WTC11 (cell line): ENCODE measurements around the gene CELF2. TPM values are rescaled to one million over a fixed set of nuclear protein-coding genes. Genes with fewer than 3 reads are reported as not detected.

ENCODE experiments used
- ATAC-seq: fragments of 200-7000 bp; cut with Tn5 transposase; 2 replicates; pipeline ENCODE4 v1.10.0; 2021; ENCODE audit warnings: mild to moderate bottlenecking, moderate library complexity
- CTCF ChIA-PET: fragments of 300-600 bp; sonication (Branson Sonifier 250); formaldehyde crosslinking; loops from one replicate; lab custom pipeline; 2021; ENCODE audit warnings: antibody characterized with exemption; lab: Charles Lee
- POLR2A ChIA-PET: fragments of 350-600 bp; sonication (Branson Sonifier 250); formaldehyde crosslinking; loops from one replicate; lab custom pipeline; 2021; ENCODE audit warnings: antibody characterized with exemption; lab: Charles Lee
- DNase-seq: peaks from one replicate; pipeline ENCODE4 v3.0.0; 2021; ENCODE audit warnings: low spot score
- H3K27ac Mint-ChIP-seq: 2 replicates; pipeline ENCODE4 v1.8.0; 2021; ENCODE audit warnings: mixed read lengths
- H3K27me3 Mint-ChIP-seq: 2 replicates; pipeline ENCODE4 v1.8.0; 2021; ENCODE audit warnings: low read depth, mild to moderate bottlenecking, moderate library complexity, mixed read lengths
- H3K36me3 Mint-ChIP-seq: 2 replicates; pipeline ENCODE4 v1.8.0; 2021; ENCODE audit warnings: mixed read lengths
- H3K4me1 Mint-ChIP-seq: 2 replicates; pipeline ENCODE4 v1.8.0; 2022; ENCODE audit warnings: mixed read lengths
- H3K4me3 Mint-ChIP-seq: 2 replicates; pipeline ENCODE4 v1.8.0; 2021; ENCODE audit warnings: mild to moderate bottlenecking, moderate library complexity, mixed read lengths
- H3K9me3 Mint-ChIP-seq: 2 replicates; pipeline ENCODE4 v1.8.0; 2021; ENCODE audit warnings: mixed read lengths
- ATF1 ChIP-seq: sonication (generic); formaldehyde crosslinking; IDR thresholded peaks from 2 replicates; pipeline ENCODE4 v1.8.1; 2023; ENCODE audit warnings: mild to moderate bottlenecking, moderate library complexity, missing genetic modification reagents
- CREM ChIP-seq: sonication (generic); formaldehyde crosslinking; IDR thresholded peaks from 2 replicates; pipeline ENCODE4 v1.8.1; 2022; ENCODE audit warnings: mild to moderate bottlenecking, missing genetic modification reagents, moderate library complexity
- ELF4 ChIP-seq: sonication (generic); formaldehyde crosslinking; IDR thresholded peaks from 2 replicates; pipeline ENCODE4 v1.8.1; 2022; ENCODE audit warnings: low read depth, mild to moderate bottlenecking, moderate library complexity, missing genetic modification reagents
- ETV6 ChIP-seq: sonication (generic); formaldehyde crosslinking; IDR thresholded peaks from 2 replicates; pipeline ENCODE4 v1.8.1; 2022; ENCODE audit warnings: mild to moderate bottlenecking, missing genetic modification reagents
- FOXJ3 ChIP-seq: sonication (generic); formaldehyde crosslinking; IDR thresholded peaks from 2 replicates; pipeline ENCODE4 v1.9.0; 2021; ENCODE audit warnings: missing genetic modification reagents, mild to moderate bottlenecking, borderline replicate concordance
- GTF2I ChIP-seq: fragments of 250-450 bp; sonication (Bioruptor Pico); conservative IDR thresholded peaks from 2 replicates; pipeline ENCODE4 v1.4.0; 2021; ENCODE audit warnings: mild to moderate bottlenecking
- HMGA2 ChIP-seq: fragments of 250-450 bp; sonication (Bioruptor Pico); IDR thresholded peaks from 2 replicates; pipeline ENCODE4 v1.4.0; 2021; ENCODE audit warnings: mild to moderate bottlenecking, moderate library complexity
- JUN ChIP-seq: sonication (generic); formaldehyde crosslinking; IDR thresholded peaks from 2 replicates; pipeline ENCODE4 v1.8.0; 2023; ENCODE audit warnings: mild to moderate bottlenecking, missing genetic modification reagents
- KAT7 ChIP-seq: sonication (generic); formaldehyde crosslinking; IDR thresholded peaks from 2 replicates; pipeline ENCODE4 v1.8.1; 2023; ENCODE audit warnings: missing genetic modification reagents, mild to moderate bottlenecking, borderline replicate concordance
- MYBL2 ChIP-seq: sonication (generic); formaldehyde crosslinking; IDR thresholded peaks from 2 replicates; pipeline ENCODE4 v1.8.1; 2023; ENCODE audit warnings: mild to moderate bottlenecking, moderate library complexity, missing genetic modification reagents
- NR1H2 ChIP-seq: sonication (generic); formaldehyde crosslinking; IDR thresholded peaks from 2 replicates; pipeline ENCODE4 v1.9.0; 2021; ENCODE audit warnings: mild to moderate bottlenecking, moderate library complexity, missing genetic modification reagents
- SMAD3 ChIP-seq: sonication (generic); formaldehyde crosslinking; IDR thresholded peaks from 2 replicates; pipeline ENCODE4 v1.8.0; 2022; ENCODE audit warnings: missing genetic modification reagents, mild to moderate bottlenecking, borderline replicate concordance
- SP1 ChIP-seq: sonication (generic); formaldehyde crosslinking; conservative IDR thresholded peaks from 2 replicates; pipeline ENCODE4 v1.8.1; 2022; ENCODE audit warnings: missing genetic modification reagents
- ZMAT4 ChIP-seq: fragments of 250-450 bp; sonication (Bioruptor Pico); IDR thresholded peaks from 2 replicates; pipeline ENCODE4 v1.9.0; 2021; ENCODE audit warnings: mild to moderate bottlenecking
- ZNF121 ChIP-seq: sonication (generic); formaldehyde crosslinking; IDR thresholded peaks from 2 replicates; pipeline ENCODE4 v1.8.0; 2023; ENCODE audit warnings: missing genetic modification reagents
- ZNF317 ChIP-seq: sonication (generic); formaldehyde crosslinking; IDR thresholded peaks from 2 replicates; pipeline ENCODE4 v1.8.1; 2023; ENCODE audit warnings: low read depth, mild to moderate bottlenecking, moderate library complexity, missing genetic modification reagents, borderline replicate concordance
- ZNF416 ChIP-seq: fragments of 250-450 bp; sonication (Bioruptor Pico); IDR thresholded peaks from 2 replicates; pipeline ENCODE4 v1.9.0; 2021; ENCODE audit warnings: mild to moderate bottlenecking, inconsistent platforms
- ZNF423 ChIP-seq: fragments of 250-450 bp; sonication (Bioruptor Pico); IDR thresholded peaks from 2 replicates; pipeline ENCODE4 v2.1.2; 2022; ENCODE audit warnings: mild to moderate bottlenecking, moderate library complexity
- total RNA-seq: library from RNA; stranded (reverse); gene quantifications from 3 replicates; pipeline ENCODE4 v1.2.3, GENCODE V29; 2021
- TF ChIP-seq, protein P1 (sequence below): sonication (generic); formaldehyde crosslinking; conservative IDR thresholded peaks from 2 replicates; pipeline ENCODE4 v1.8.1; 2022; ENCODE audit warnings: mild to moderate bottlenecking, missing genetic modification reagents
- TF ChIP-seq, protein P2 (sequence below): sonication (generic); formaldehyde crosslinking; IDR thresholded peaks from 2 replicates; pipeline ENCODE4 v1.8.0; 2023; ENCODE audit warnings: missing genetic modification reagents, mild to moderate bottlenecking, borderline replicate concordance
- TF ChIP-seq, protein P3 (sequence below): sonication (generic); formaldehyde crosslinking; IDR thresholded peaks from 2 replicates; pipeline ENCODE4 v1.8.1; 2022; ENCODE audit warnings: low read depth, mild to moderate bottlenecking, moderate library complexity, missing genetic modification reagents, borderline replicate concordance
- TF ChIP-seq, protein P4 (sequence below): sonication (generic); formaldehyde crosslinking; IDR thresholded peaks from 2 replicates; pipeline ENCODE4 v1.8.0; 2022; ENCODE audit warnings: mild to moderate bottlenecking, missing genetic modification reagents
- TF ChIP-seq, protein P5 (sequence below): fragments of 250-450 bp; sonication (Bioruptor Pico); IDR thresholded peaks from 2 replicates; pipeline ENCODE4 v1.8.0; 2021; ENCODE audit warnings: mild to moderate bottlenecking

Gene CELF2
- total RNA-seq, 1 experiment from 2014 or later: 24.6 TPM

- CTCF ChIA-PET: no interaction called here
These were observed 218.1 kb downstream of the CELF2 start for GRCh38 chr10:11235771-11236170.

DNA sequence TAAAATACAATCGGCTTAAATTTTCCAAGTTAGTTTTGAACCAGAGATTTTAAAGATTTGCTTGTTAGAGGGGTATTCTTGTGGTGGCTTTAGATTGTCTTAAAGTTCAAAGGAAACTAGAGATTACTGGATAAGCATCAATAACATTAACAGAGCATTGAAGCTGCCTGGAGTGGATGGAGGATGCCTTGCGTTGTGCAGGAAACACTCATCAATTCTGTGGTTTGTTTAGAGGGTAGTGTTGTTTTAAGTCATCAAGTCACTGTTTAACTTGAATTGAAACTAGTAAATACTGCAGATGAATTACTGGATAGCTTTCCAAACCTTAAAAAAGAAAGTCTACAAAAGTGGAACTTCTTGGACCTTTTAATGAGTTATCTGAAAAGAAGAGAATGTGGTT lies 218.6 kb downstream of the CELF2 start:
- Mint-ChIP-seq H3K9me3 (no peaks in the 10 kb centered on the region), H3K4me1 (peaks cover 9% of the 10 kb centered on the region), H3K36me3 (no peaks in the 10 kb centered on the region), H3K4me3 (no peak overlapping the region), H3K27ac (no peak overlapping the region), H3K27me3 (no peaks in the 10 kb centered on the region)
- CTCF ChIA-PET: no interaction called here
- ATAC-seq (no peak), DNase-seq (no peak)
- POLR2A ChIA-PET: no interaction called here
- TF ChIP-seq MYBL2 (CRISPR knock-in tag) (no peak), NR1H2 (CRISPR knock-in tag) (no peak)
- TF ChIP-seq, protein P1, sequence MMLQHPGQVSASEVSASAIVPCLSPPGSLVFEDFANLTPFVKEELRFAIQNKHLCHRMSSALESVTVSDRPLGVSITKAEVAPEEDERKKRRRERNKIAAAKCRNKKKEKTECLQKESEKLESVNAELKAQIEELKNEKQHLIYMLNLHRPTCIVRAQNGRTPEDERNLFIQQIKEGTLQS: no peak

More at GRCh38 chr10:11235771-11236170, 218.1 kb downstream of the CELF2 start:
- TF ChIP-seq KAT7 (CRISPR knock-in tag) (no peak), ZNF317 (CRISPR knock-in tag) (no peak), ZNF423 (CRISPR knock-in tag) (no peak), MYBL2 (CRISPR knock-in tag) (no peak)
- TF ChIP-seq, protein P2, sequence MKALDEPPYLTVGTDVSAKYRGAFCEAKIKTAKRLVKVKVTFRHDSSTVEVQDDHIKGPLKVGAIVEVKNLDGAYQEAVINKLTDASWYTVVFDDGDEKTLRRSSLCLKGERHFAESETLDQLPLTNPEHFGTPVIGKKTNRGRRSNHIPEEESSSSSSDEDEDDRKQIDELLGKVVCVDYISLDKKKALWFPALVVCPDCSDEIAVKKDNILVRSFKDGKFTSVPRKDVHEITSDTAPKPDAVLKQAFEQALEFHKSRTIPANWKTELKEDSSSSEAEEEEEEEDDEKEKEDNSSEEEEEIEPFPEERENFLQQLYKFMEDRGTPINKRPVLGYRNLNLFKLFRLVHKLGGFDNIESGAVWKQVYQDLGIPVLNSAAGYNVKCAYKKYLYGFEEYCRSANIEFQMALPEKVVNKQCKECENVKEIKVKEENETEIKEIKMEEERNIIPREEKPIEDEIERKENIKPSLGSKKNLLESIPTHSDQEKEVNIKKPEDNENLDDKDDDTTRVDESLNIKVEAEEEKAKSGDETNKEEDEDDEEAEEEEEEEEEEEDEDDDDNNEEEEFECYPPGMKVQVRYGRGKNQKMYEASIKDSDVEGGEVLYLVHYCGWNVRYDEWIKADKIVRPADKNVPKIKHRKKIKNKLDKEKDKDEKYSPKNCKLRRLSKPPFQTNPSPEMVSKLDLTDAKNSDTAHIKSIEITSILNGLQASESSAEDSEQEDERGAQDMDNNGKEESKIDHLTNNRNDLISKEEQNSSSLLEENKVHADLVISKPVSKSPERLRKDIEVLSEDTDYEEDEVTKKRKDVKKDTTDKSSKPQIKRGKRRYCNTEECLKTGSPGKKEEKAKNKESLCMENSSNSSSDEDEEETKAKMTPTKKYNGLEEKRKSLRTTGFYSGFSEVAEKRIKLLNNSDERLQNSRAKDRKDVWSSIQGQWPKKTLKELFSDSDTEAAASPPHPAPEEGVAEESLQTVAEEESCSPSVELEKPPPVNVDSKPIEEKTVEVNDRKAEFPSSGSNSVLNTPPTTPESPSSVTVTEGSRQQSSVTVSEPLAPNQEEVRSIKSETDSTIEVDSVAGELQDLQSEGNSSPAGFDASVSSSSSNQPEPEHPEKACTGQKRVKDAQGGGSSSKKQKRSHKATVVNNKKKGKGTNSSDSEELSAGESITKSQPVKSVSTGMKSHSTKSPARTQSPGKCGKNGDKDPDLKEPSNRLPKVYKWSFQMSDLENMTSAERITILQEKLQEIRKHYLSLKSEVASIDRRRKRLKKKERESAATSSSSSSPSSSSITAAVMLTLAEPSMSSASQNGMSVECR (CRISPR knock-in tag): no peak
- TF ChIP-seq, all 79 proteins: peak for 0
- Mint-ChIP-seq H3K4me3 (no peak overlapping the region), H3K4me1 (peaks cover 12% of the 10 kb centered on the region), H3K27me3 (no peaks in the 10 kb centered on the region), H3K36me3 (no peaks in the 10 kb centered on the region), H3K27ac (no peak overlapping the region), H3K9me3 (no peaks in the 10 kb centered on the region)
- ATAC-seq (no peak), DNase-seq (no peak)
- POLR2A ChIA-PET: no interaction called here

DNA sequence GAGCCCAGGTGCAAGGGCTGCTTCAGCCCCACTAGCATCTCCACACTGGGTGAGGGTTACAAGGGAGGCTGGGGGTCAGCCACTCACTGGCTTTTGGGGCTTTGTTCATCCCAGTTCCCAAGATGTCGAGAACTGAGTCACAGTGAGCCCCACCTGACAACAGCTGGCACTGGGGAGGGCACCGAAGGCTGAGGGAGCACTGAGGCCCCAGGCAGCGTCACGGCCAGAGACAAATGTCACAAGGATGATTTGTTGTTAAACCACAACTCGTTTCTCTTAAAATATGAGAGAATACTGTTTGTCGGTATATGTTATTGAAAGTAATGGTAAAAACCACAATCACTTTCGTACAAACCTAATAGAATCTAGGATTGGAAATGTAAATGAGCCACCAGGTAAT lies 219.9 kb downstream of the CELF2 start:
- H3K27me3 Mint-ChIP-seq: no peaks in the 10 kb centered on the region
- CTCF ChIA-PET: no interaction called here
- DNase-seq (no peak), ATAC-seq (no peak)
- H3K9me3 Mint-ChIP-seq: no peaks in the 10 kb centered on the region
- TF ChIP-seq CREM (CRISPR knock-in tag) (no peak), ELF4 (CRISPR knock-in tag) (no peak), SMAD3 (no peak), HMGA2 (no peak), SP1 (CRISPR knock-in tag) (no peak), ETV6 (CRISPR knock-in tag) (no peak), ZNF423 (CRISPR knock-in tag) (no peak), GTF2I (CRISPR knock-in tag) (no peak), FOXJ3 (no peak), ZNF317 (CRISPR knock-in tag) (no peak), ZNF416 (CRISPR knock-in tag) (no peak), ATF1 (CRISPR knock-in tag) (no peak), JUN (no peak), ZNF121 (CRISPR knock-in tag) (no peak), ZMAT4 (CRISPR knock-in tag) (no peak)
- TF ChIP-seq, protein P3, sequence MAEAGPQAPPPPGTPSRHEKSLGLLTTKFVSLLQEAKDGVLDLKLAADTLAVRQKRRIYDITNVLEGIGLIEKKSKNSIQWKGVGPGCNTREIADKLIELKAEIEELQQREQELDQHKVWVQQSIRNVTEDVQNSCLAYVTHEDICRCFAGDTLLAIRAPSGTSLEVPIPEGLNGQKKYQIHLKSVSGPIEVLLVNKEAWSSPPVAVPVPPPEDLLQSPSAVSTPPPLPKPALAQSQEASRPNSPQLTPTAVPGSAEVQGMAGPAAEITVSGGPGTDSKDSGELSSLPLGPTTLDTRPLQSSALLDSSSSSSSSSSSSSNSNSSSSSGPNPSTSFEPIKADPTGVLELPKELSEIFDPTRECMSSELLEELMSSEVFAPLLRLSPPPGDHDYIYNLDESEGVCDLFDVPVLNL (CRISPR knock-in tag): no peak
- TF ChIP-seq, protein P4, sequence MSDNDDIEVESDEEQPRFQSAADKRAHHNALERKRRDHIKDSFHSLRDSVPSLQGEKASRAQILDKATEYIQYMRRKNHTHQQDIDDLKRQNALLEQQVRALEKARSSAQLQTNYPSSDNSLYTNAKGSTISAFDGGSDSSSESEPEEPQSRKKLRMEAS: no peak
- TF ChIP-seq, protein P5, sequence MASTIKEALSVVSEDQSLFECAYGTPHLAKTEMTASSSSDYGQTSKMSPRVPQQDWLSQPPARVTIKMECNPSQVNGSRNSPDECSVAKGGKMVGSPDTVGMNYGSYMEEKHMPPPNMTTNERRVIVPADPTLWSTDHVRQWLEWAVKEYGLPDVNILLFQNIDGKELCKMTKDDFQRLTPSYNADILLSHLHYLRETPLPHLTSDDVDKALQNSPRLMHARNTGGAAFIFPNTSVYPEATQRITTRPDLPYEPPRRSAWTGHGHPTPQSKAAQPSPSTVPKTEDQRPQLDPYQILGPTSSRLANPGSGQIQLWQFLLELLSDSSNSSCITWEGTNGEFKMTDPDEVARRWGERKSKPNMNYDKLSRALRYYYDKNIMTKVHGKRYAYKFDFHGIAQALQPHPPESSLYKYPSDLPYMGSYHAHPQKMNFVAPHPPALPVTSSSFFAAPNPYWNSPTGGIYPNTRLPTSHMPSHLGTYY (CRISPR knock-in tag): no peak
- no peak overlapping the region for H3K27ac Mint-ChIP-seq
- H3K4me1 Mint-ChIP-seq: peaks cover 12% of the 10 kb centered on the region
- POLR2A ChIA-PET: no interaction called here
- H3K4me3 Mint-ChIP-seq: no peak overlapping the region
- H3K36me3 Mint-ChIP-seq: no peaks in the 10 kb centered on the region
